OCI-LY1 (cell line): ENCODE results near the gene MAP3K3.

ENCODE experiments used
- H2AFZ ChIP-seq: fragments of 200-600 bp; sonication (generic), shearing (Covaris generic); 2 replicates; pipeline ENCODE4 v1.6.0; 2014; ENCODE audit warnings: antibody characterized with exemption, mild to moderate bottlenecking, low read length
- H3F3A ChIP-seq: fragments of 200-600 bp; sonication (generic), shearing (Covaris generic); 2 replicates; pipeline ENCODE4 v1.6.0; 2014; ENCODE audit warnings: mild to moderate bottlenecking, antibody characterized with exemption, low read length, moderate library complexity; ENCODE audit not compliant: insufficient read depth
- H3K27ac ChIP-seq: fragments of 200-600 bp; sonication (generic); 2 replicates; pipeline ENCODE4 v1.5.1; 2014; ENCODE audit warnings: low read length, mixed run types, mild to moderate bottlenecking, low read depth; ENCODE audit not compliant: poor library complexity, severe bottlenecking
- H3K27me3 ChIP-seq: fragments of 200-600 bp; sonication (generic); 2 replicates; pipeline ENCODE4 v1.6.0; 2014; ENCODE audit warnings: antibody characterized with exemption, mild to moderate bottlenecking, low read length, moderate library complexity; ENCODE audit not compliant: insufficient read depth
- H3K36me3 ChIP-seq: fragments of 200-600 bp; sonication (generic); 2 replicates; pipeline ENCODE4 v1.6.1; 2014; ENCODE audit warnings: mild to moderate bottlenecking, antibody characterized with exemption, low read length, moderate library complexity, mixed read lengths; ENCODE audit not compliant: insufficient read depth
- H3K4me1 ChIP-seq: fragments of 200-600 bp; sonication (generic); 2 replicates; pipeline ENCODE4 v1.5.1; 2014; ENCODE audit warnings: mild to moderate bottlenecking, low read length, moderate library complexity; ENCODE audit not compliant: insufficient read depth, severe bottlenecking
- H3K4me2 ChIP-seq: fragments of 200-600 bp; sonication (generic), shearing (Covaris generic); 2 replicates; pipeline ENCODE4 v1.6.1; 2014; ENCODE audit warnings: low read length
- H3K4me3 ChIP-seq: fragments of 200-600 bp; sonication (generic); 2 replicates; pipeline ENCODE4 v1.5.1; 2014; ENCODE audit warnings: low read length, low read depth, mild to moderate bottlenecking, mixed read lengths; ENCODE audit not compliant: poor library complexity, severe bottlenecking
- H3K79me2 ChIP-seq: fragments of 200-600 bp; shearing (Covaris generic); 2 replicates; pipeline ENCODE4 v1.6.1; 2016; ENCODE audit warnings: mixed run types, low read length, mixed read lengths; ENCODE audit not compliant: insufficient read depth
- H3K9ac ChIP-seq: fragments of 200-600 bp; sonication (generic), shearing (Covaris generic); 2 replicates; pipeline ENCODE4 v1.6.1; 2014; ENCODE audit warnings: mild to moderate bottlenecking, low read length, mixed read lengths
- H3K9me2 ChIP-seq: fragments of 200-600 bp; sonication (generic), shearing (Covaris generic); 2 replicates; pipeline ENCODE4 v1.6.1; 2014; ENCODE audit warnings: low read depth, mild to moderate bottlenecking, low read length, mixed read lengths
- H3K9me3 ChIP-seq: fragments of 200-600 bp; shearing (Covaris generic); 2 replicates; pipeline ENCODE4 v1.6.1; 2014; ENCODE audit warnings: low read length, mixed read lengths
- H4K20me1 ChIP-seq: fragments of 200-600 bp; sonication (generic), shearing (Covaris generic); 2 replicates; pipeline ENCODE4 v1.6.0; 2016; ENCODE audit warnings: mild to moderate bottlenecking, low read length; ENCODE audit not compliant: insufficient read depth
- CTCF ChIP-seq: fragments of 200-600 bp; sonication (generic), shearing (Covaris generic); IDR thresholded peaks from 2 replicates; pipeline ENCODE4 v1.5.1; 2017; ENCODE audit warnings: mild to moderate bottlenecking, antibody characterized with exemption, low read length, moderate library complexity, mixed read lengths
- EZH2 ChIP-seq: fragments of 200-600 bp; sonication (generic), shearing (Covaris generic); IDR thresholded peaks from 2 replicates; pipeline ENCODE4 v1.8.0; 2017; ENCODE audit warnings: borderline replicate concordance, mixed run types, mild to moderate bottlenecking, antibody characterized with exemption, low read length, moderate library complexity, mixed read lengths

The MAP3K3 gene

DNA sequence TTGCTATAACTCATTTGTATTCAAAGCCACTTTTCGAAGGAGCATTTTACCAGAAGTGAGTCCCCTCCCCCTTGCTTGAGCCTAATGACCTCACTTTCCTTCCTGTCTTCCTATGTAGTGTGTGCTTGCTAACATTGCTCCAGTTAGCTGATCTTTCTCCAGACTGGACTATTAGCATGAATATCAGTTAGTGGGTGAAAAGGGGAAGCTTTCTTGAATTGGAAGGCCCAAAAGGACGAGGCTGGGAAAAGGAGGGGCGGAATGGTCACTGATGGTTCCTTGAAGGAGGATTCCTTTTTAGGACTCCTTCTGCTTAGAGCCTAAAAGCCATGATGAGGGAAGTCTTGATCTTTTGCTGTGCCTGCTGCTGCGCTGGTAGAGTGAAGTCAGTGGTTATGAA, 11.9 kb downstream of the MAP3K3 start:
- Histone ChIP-seq H3K36me3 (peaks cover 19% of the 10 kb centered on the region; the same call in 1 of the 2 replicates), H3K9me3 (no peaks in the 10 kb centered on the region), H3K4me1 (no peaks in the 10 kb centered on the region), H3K9ac (no peak overlapping the region), H3K79me2 (no peaks in the 10 kb centered on the region), H3K9me2 (no peaks in the 10 kb centered on the region), H3K4me2 (no peak overlapping the region), H3K27ac (no peak overlapping the region), H4K20me1 (no peaks in the 10 kb centered on the region), H2AFZ (no peak overlapping the region), H3F3A (no peaks in the 10 kb centered on the region), H3K27me3 (no peaks in the 10 kb centered on the region), H3K4me3 (no peak overlapping the region)
- TF ChIP-seq EZH2 (no peak), CTCF (no peak)

DNA sequence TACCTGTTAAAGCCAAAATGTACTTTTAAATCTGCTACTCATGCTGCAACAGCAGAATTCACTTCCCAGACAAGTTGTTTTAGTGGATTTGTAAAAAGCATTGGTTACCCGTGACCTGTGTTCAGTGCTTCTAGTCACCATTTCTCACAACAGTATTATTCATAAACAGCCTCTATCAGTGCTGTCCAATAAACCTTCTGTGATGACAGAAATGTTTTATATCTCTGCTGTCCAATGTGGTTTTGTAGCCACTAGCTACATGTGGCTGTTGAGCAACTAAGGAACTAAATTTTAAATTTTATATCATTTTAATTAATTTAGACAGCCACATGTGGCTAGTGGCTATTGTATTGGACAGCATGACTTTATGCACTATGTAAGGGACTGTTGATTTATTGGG, 12.6 kb downstream of the MAP3K3 start:
- Histone ChIP-seq H2AFZ (no peak overlapping the region), H3K79me2 (no peaks in the 10 kb centered on the region), H3K9me2 (no peaks in the 10 kb centered on the region), H3K9me3 (no peaks in the 10 kb centered on the region), H3K4me3 (no peak overlapping the region), H3K36me3 (peaks cover 19% of the 10 kb centered on the region; the same call in 1 of the 2 replicates), H3K4me1 (no peaks in the 10 kb centered on the region), H4K20me1 (no peaks in the 10 kb centered on the region), H3K9ac (no peak overlapping the region), H3F3A (no peaks in the 10 kb centered on the region), H3K27me3 (no peaks in the 10 kb centered on the region), H3K27ac (no peak overlapping the region), H3K4me2 (no peak overlapping the region)
- TF ChIP-seq CTCF (no peak), EZH2 (no peak)

DNA sequence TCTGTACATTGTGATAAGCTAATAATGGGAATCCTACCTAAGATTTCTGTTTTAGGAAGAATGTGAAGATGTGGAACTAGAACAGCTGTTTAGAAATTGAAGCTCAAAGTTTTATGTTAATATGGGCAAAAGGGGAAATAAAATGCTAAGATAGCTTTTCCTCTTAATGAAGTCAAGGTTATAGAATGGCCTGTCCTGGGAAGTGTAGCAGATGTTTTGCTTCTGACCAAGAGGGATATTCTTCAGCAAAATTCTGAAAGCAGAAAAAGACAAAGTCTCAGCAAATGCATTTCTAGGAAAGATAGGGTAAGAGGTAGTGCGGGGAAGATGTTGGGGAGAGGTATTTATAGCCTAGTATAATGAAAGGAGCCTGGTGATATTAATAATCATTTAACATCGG, 13.1 kb downstream of the MAP3K3 start:
- TF ChIP-seq CTCF (no peak), EZH2 (no peak)
- Histone ChIP-seq H4K20me1 (no peaks in the 10 kb centered on the region), H3K9me2 (no peaks in the 10 kb centered on the region), H3K79me2 (no peaks in the 10 kb centered on the region), H3F3A (no peaks in the 10 kb centered on the region), H3K4me2 (no peak overlapping the region), H3K36me3 (peaks cover 19% of the 10 kb centered on the region; the same call in 1 of the 2 replicates), H3K4me3 (no peak overlapping the region), H2AFZ (no peak overlapping the region), H3K9me3 (no peaks in the 10 kb centered on the region), H3K27me3 (no peaks in the 10 kb centered on the region), H3K4me1 (no peaks in the 10 kb centered on the region), H3K27ac (no peak overlapping the region), H3K9ac (no peak overlapping the region)
